NB4 (cell line): ENCODE data around the gene U2AF2.

Source experiments
- DNase-seq: peaks from one replicate; pipeline ENCODE4 v3.0.0; 2010; ENCODE audit warnings: low read depth
- H3K4me3 ChIP-seq: one replicate; pipeline ENCODE4 v1.5.1; 2011; ENCODE audit warnings: mild to moderate bottlenecking, low read depth, low read length, moderate library complexity
- CTCF ChIP-seq: IDR thresholded peaks from one replicate; pipeline ENCODE4 v1.5.1; 2012; ENCODE audit warnings: low read depth, low read length
- MAX ChIP-seq: IDR thresholded peaks from 2 replicates; pipeline ENCODE4 v1.6.1; 2011; ENCODE audit warnings: low read depth, low read length
- MYC ChIP-seq: IDR thresholded peaks from 2 replicates; pipeline ENCODE4 v1.6.1; 2011; ENCODE audit warnings: low read depth, low read length
- POLR2A ChIP-seq: IDR thresholded peaks from 2 replicates; pipeline ENCODE4 v1.6.1; 2011; ENCODE audit warnings: mild to moderate bottlenecking; ENCODE audit not compliant: insufficient read length; ENCODE audit errors: extremely low read depth

U2AF2 gene

GRCh38 chr19:55615543-55616394 lies 39.1 kb upstream of the U2AF2 start:
- TF ChIP-seq MYC = no peak
- no peak for TF ChIP-seq CTCF
- no peak for TF ChIP-seq MAX
- TF ChIP-seq POLR2A = no peak
- no peak overlapping the region for H3K4me3 ChIP-seq
- no peak for DNase-seq

DNA sequence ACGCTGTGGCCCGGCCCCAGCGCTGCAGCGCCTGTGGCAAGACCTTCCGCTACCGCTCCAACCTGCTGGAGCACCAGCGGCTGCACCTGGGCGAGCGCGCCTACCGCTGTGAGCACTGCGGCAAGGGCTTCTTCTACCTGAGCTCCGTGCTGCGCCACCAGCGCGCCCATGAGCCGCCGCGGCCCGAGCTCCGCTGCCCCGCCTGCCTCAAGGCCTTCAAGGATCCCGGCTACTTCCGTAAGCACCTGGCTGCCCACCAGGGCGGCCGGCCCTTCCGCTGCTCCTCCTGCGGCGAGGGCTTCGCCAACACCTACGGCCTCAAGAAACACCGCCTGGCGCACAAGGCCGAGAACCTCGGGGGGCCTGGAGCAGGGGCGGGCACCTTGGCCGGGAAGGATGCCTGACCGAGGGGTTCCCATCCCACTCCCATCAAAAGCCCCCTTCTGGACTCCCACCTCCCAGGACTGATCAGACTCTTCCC lies 38.4 kb upstream of the U2AF2 start:
- no peak for DNase-seq
- no peak for TF ChIP-seq MYC
- no peak for TF ChIP-seq POLR2A
- TF ChIP-seq CTCF = no peak
- no peak for TF ChIP-seq MAX
- H3K4me3 ChIP-seq = no peak overlapping the region

DNA sequence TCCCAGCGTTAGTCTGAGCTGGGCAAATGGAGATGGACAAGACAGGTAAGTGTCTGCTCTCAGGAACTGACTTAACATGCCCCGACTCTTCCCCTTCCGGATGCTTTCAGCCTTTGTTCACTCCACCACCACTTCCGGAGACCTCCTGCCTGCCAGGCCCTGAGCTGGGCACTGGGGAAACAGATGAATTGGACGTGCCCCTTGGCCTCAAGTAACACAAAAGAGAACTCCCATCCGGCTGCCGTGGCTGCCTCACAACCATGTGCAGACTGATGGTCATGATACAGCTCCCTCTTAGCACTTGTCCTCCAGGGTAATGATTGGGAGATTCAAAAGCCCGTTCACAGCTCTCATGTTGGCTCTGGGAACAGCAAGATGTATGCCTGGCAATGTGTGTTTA lies 37.4 kb upstream of the U2AF2 start:
- TF ChIP-seq MAX (no peak), MYC (no peak), CTCF (no peak), POLR2A (no peak)
- H3K4me3 ChIP-seq = no peak overlapping the region
- DNase-seq = no peak

- no peak for DNase-seq
- TF ChIP-seq CTCF (no peak), MAX (no peak), POLR2A (no peak), MYC (no peak)
Observed at GRCh38 chr19:55618426-55618825, 36.4 kb upstream of the U2AF2 start.

GRCh38 chr19:55619286-55619685 lies 35.5 kb upstream of the U2AF2 start:
- no peak for DNase-seq
- TF ChIP-seq MYC (no peak), POLR2A (no peak), MAX (no peak), CTCF (no peak)

More at GRCh38 chr19:55618426-55618825, 36.4 kb upstream of the U2AF2 start:
- no peak overlapping the region for H3K4me3 ChIP-seq

More at GRCh38 chr19:55619286-55619685, 35.5 kb upstream of the U2AF2 start:
- no peak overlapping the region for H3K4me3 ChIP-seq
